PC-9 (cell line): ENCODE results near the gene PSKH1.

Experiments used
- EZH2 ChIP-seq: fragments of 200-600 bp; sonication (generic); IDR thresholded peaks from 2 replicates; pipeline ENCODE4 v1.8.0; 2017; ENCODE audit warnings: antibody characterized with exemption, low read depth
- TF ChIP-seq, protein P1 (sequence below): fragments of 200-600 bp; sonication (generic); conservative IDR thresholded peaks from 2 replicates; pipeline ENCODE4 v1.6.1; 2017; ENCODE audit warnings: mixed run types, antibody characterized with exemption, mild to moderate bottlenecking, moderate library complexity

DNA sequence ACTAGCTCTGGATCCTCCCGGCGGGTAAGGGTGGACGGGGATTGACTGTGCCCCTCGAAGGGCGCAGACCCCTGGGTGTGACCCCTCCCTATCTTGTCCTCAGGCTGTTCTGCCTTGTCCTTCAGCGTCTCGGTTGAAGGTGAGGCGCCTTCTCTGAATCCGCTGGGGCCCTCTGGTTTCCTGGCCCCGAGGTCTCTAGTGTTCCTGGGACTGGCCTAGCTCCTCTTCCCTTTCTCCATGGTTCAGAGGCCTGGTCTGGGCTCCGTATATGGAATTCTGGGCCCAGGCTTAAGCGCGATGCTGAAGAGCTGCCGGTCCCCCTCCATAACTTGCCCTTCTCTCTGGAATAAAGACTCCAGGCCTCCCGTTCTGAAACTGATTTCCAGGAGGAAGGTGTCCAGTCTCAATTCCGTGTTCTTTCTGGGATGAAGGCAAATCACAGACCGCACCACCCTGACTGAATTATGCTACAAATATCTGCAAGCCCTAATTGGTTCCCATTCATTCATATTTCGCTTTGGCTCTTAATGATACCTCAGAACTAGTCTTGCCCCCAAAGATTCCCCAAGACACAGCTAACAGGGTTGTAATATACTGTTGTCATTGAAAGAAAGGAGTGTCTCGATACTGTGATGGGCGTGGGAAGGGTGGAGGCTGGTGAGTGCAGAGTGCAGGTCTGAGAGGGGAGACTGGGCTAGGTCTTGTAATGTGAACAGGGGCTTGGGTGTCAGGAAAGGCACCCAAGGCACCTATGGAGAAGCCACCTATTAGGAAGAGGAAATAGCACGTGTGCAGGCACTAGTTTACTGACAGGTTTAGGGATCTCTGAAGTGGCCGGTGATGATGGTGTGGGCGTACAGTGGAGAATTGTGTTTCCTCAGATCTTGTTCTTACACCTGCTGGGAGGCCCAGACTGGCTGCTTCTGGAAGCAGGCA is 19.4 kb upstream of the PSKH1 start:
- TF ChIP-seq, protein P1, sequence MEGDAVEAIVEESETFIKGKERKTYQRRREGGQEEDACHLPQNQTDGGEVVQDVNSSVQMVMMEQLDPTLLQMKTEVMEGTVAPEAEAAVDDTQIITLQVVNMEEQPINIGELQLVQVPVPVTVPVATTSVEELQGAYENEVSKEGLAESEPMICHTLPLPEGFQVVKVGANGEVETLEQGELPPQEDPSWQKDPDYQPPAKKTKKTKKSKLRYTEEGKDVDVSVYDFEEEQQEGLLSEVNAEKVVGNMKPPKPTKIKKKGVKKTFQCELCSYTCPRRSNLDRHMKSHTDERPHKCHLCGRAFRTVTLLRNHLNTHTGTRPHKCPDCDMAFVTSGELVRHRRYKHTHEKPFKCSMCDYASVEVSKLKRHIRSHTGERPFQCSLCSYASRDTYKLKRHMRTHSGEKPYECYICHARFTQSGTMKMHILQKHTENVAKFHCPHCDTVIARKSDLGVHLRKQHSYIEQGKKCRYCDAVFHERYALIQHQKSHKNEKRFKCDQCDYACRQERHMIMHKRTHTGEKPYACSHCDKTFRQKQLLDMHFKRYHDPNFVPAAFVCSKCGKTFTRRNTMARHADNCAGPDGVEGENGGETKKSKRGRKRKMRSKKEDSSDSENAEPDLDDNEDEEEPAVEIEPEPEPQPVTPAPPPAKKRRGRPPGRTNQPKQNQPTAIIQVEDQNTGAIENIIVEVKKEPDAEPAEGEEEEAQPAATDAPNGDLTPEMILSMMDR, result no peak
- no peak for TF ChIP-seq EZH2
